ENCODE measurements around the gene ANTXR1.

Gene ANTXR1

DNA sequence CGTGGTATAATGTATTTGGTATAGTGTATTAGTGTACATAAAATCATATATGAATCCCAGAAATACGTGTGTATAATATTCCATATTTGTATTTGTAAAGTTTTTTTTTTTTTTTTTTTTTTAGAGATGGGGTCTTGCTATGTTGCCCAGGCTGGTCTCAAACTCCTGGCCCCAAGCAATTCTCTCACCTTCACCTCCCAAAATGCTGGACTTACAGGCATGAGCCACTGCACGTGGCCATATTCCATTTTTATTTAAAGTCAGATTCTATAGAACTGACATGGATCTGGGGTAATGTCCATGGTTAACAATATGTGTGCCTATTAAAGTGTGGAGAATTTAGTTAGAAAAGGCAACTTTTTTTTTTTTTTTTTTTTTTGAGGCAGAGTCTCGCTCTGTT, 71.5 kb downstream of the ANTXR1 start:
- TF ChIP-seq EZH2phosphoT487 (IDR thresholded peaks at IDR 0.05; ENCODE audit: low read depth), result no peak
- TF ChIP-seq, protein P1, sequence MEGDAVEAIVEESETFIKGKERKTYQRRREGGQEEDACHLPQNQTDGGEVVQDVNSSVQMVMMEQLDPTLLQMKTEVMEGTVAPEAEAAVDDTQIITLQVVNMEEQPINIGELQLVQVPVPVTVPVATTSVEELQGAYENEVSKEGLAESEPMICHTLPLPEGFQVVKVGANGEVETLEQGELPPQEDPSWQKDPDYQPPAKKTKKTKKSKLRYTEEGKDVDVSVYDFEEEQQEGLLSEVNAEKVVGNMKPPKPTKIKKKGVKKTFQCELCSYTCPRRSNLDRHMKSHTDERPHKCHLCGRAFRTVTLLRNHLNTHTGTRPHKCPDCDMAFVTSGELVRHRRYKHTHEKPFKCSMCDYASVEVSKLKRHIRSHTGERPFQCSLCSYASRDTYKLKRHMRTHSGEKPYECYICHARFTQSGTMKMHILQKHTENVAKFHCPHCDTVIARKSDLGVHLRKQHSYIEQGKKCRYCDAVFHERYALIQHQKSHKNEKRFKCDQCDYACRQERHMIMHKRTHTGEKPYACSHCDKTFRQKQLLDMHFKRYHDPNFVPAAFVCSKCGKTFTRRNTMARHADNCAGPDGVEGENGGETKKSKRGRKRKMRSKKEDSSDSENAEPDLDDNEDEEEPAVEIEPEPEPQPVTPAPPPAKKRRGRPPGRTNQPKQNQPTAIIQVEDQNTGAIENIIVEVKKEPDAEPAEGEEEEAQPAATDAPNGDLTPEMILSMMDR (IDR thresholded peaks at IDR 0.05; ENCODE audit: low read depth, low read length), result no peak
- no peak overlapping the region for H3K4me3 ChIP-seq (ENCODE audit: low read length)
- H3K27ac ChIP-seq (ENCODE audit: low read length), result no peak overlapping the region
- H3K9ac ChIP-seq (ENCODE audit: low read length), result no peak overlapping the region
- no peaks in the 10 kb centered on the region for H3K9me3 ChIP-seq (ENCODE audit: insufficient read depth, low read length)
- no peaks in the 10 kb centered on the region for H3K36me3 ChIP-seq (replicated peaks; ENCODE audit: low read depth, low read length)
- H3K79me2 ChIP-seq (ENCODE audit: low read length), result no peaks in the 10 kb centered on the region
- peaks cover 50% of the 10 kb centered on the region for H3K27me3 ChIP-seq (ENCODE audit: low read depth, low read length)
- no peaks in the 10 kb centered on the region for H4K20me1 ChIP-seq (ENCODE audit: insufficient read depth, low read length)
- no peak overlapping the region for H2AFZ ChIP-seq (ENCODE audit: low read depth, low read length)
- H3K4me1 ChIP-seq (ENCODE audit: low read length), result peaks cover 7% of the 10 kb centered on the region
- H3K4me2 ChIP-seq (ENCODE audit: low read length), result no peak overlapping the region

DNA sequence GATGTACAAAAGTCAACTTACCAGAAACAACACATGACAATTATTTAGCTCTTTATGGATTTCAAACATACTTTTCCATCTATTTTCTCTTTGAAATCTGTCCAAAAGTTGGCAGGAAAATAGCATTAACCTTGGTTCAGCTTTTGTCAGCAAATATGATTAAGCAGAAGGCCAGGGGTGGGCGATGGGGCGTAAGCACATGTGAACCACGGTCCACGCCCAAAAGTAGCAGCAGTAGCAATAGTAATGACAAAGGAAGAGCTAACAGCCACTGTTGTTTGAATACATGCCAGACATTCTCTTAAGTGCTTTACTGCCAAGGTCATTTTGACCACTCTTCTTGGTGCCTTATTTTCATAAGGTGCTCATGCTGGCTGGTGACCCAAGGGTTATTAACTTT, 73.5 kb downstream of the ANTXR1 start:
- Histone ChIP-seq H3K4me3 (ENCODE audit: low read length) (no peak overlapping the region), H3K27me3 (ENCODE audit: low read depth, low read length) (peaks cover 62% of the 10 kb centered on the region), H3K9me3 (ENCODE audit: insufficient read depth, low read length) (no peaks in the 10 kb centered on the region), H3K36me3 (replicated peaks; ENCODE audit: low read depth, low read length) (no peaks in the 10 kb centered on the region), H3K27ac (ENCODE audit: low read length) (no peak overlapping the region), H3K4me2 (ENCODE audit: low read length) (no peak overlapping the region), H3K4me1 (ENCODE audit: low read length) (peaks cover 7% of the 10 kb centered on the region), H4K20me1 (ENCODE audit: insufficient read depth, low read length) (no peaks in the 10 kb centered on the region), H3K79me2 (ENCODE audit: low read length) (no peaks in the 10 kb centered on the region), H3K9ac (ENCODE audit: low read length) (no peak overlapping the region), H2AFZ (ENCODE audit: low read depth, low read length) (no peak overlapping the region)
- TF ChIP-seq, protein P1 (IDR thresholded peaks at IDR 0.05; ENCODE audit: low read depth, low read length), result no peak
- TF ChIP-seq EZH2phosphoT487 (IDR thresholded peaks at IDR 0.05; ENCODE audit: low read depth), result no peak

- Histone ChIP-seq H3K27me3 (ENCODE audit: low read depth, low read length) (peaks cover 62% of the 10 kb centered on the region), H4K20me1 (ENCODE audit: insufficient read depth, low read length) (no peaks in the 10 kb centered on the region), H3K4me1 (ENCODE audit: low read length) (peaks cover 3% of the 10 kb centered on the region), H3K4me3 (ENCODE audit: low read length) (no peak overlapping the region), H3K9ac (ENCODE audit: low read length) (no peak overlapping the region), H3K36me3 (replicated peaks; ENCODE audit: low read depth, low read length) (no peaks in the 10 kb centered on the region), H2AFZ (ENCODE audit: low read depth, low read length) (no peak overlapping the region), H3K27ac (ENCODE audit: low read length) (no peak overlapping the region), H3K9me3 (ENCODE audit: insufficient read depth, low read length) (no peaks in the 10 kb centered on the region), H3K4me2 (ENCODE audit: low read length) (no peak overlapping the region), H3K79me2 (ENCODE audit: low read length) (no peaks in the 10 kb centered on the region)
- TF ChIP-seq EZH2phosphoT487 (IDR thresholded peaks at IDR 0.05; ENCODE audit: low read depth), result no peak
- TF ChIP-seq, protein P1 (IDR thresholded peaks at IDR 0.05; ENCODE audit: low read depth, low read length), result no peak
Observed at GRCh38 chr2:69087211-69087911, 74.4 kb downstream of the ANTXR1 start.

DNA sequence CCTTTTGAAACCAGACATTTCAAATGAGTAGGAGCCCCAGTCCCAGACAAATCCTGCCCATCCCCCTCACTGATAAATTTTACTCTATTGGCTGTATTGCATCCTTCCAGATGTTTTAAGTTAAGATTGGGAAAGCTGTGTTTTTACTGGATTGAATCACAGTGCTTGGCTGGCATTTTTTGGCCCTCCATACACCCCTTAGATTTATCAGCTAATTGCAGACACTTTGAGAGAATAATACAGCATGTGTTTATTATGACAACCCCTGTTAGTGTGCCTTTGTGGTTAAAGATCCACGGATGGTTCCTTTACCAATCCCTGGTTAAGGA, 74.9 kb downstream of the ANTXR1 start:
- H3K27ac ChIP-seq (ENCODE audit: low read length), result no peak overlapping the region
- H4K20me1 ChIP-seq (ENCODE audit: insufficient read depth, low read length), result no peaks in the 10 kb centered on the region
- no peak overlapping the region for H3K4me3 ChIP-seq (ENCODE audit: low read length)
- H3K9me3 ChIP-seq (ENCODE audit: insufficient read depth, low read length), result no peaks in the 10 kb centered on the region
- H3K4me1 ChIP-seq (ENCODE audit: low read length), result no peaks in the 10 kb centered on the region
- H3K36me3 ChIP-seq (replicated peaks; ENCODE audit: low read depth, low read length), result no peaks in the 10 kb centered on the region
- no peak for TF ChIP-seq EZH2phosphoT487 (IDR thresholded peaks at IDR 0.05; ENCODE audit: low read depth)
- TF ChIP-seq, protein P1 (IDR thresholded peaks at IDR 0.05; ENCODE audit: low read depth, low read length), result no peak
- no peaks in the 10 kb centered on the region for H3K79me2 ChIP-seq (ENCODE audit: low read length)
- no peak overlapping the region for H3K4me2 ChIP-seq (ENCODE audit: low read length)
- no peak overlapping the region for H3K9ac ChIP-seq (ENCODE audit: low read length)
- H3K27me3 ChIP-seq (ENCODE audit: low read depth, low read length), result peaks cover 62% of the 10 kb centered on the region
- H2AFZ ChIP-seq (ENCODE audit: low read depth, low read length), result no peak overlapping the region
